Thyroid gland (tissue), 4 donors: ENCODE results near the gene S100Z.

Experiments used
- CTCF ChIP-seq, 6 experiments: fragments of 200-600 bp in 3 of 6; fragments of 450-650 bp in 3 of 6; sonication (generic) in 3 of 6; IDR thresholded peaks; one replicate each; pipeline ENCODE4 v1.5.1; 2016 to 2019; ENCODE audit warnings: antibody characterized with exemption in 6 of 6, mild to moderate bottlenecking in 2 of 6, inconsistent platforms in 1 of 6, moderate library complexity in 1 of 6
- POLR2A ChIP-seq, 2 donors: fragments of 450-650 bp; IDR thresholded peaks; one replicate each; pipeline ENCODE4 v1.6.1; 2017; ENCODE audit warnings: antibody characterized with exemption in 2 of 2, mild to moderate bottlenecking in 2 of 2, moderate library complexity in 1 of 2

- TF ChIP-seq POLR2A (IDR thresholded peaks at IDR 0.05): no peak
- TF ChIP-seq CTCF (IDR thresholded peaks at IDR 0.05): no peak
Observed at GRCh38 chr5:76954383-76954763, 104.6 kb downstream of the S100Z start.
